H1 (cell line): ENCODE data around the gene NRK. TPM values are rescaled to one million over a fixed set of nuclear protein-coding genes. Genes with fewer than 3 reads are reported as not detected.

Source experiments
- ASH2L ChIP-seq: fragments of 200-600, 300-600 bp; sonication (generic); IDR thresholded peaks from one replicate; pipeline ENCODE4 v1.7.1; 2017; ENCODE audit warnings: low read length
- BACH1 ChIP-seq: IDR thresholded peaks from 2 replicates; pipeline ENCODE4 v1.6.1; 2012; ENCODE audit warnings: low read length, improper control_type of control experiment
- CHD1 ChIP-seq: IDR thresholded peaks from 2 replicates; pipeline ENCODE4 v1.6.1; 2012; ENCODE audit warnings: low read depth, low read length, improper control_type of control experiment
- CREB1 ChIP-seq: IDR thresholded peaks from 2 replicates; pipeline ENCODE4 v1.6.1; 2012; ENCODE audit warnings: inconsistent platforms
- EZH2 ChIP-seq: fragments of 200-600 bp; sonication (generic); IDR thresholded peaks from 2 replicates; pipeline ENCODE4 v1.7.1; 2012; ENCODE audit warnings: low read depth, mild to moderate bottlenecking, moderate library complexity, low read length, inconsistent platforms; ENCODE audit not compliant: severe bottlenecking
- FOSL1 ChIP-seq: IDR thresholded peaks from 2 replicates; pipeline ENCODE4 v1.6.1; 2011; ENCODE audit warnings: mild to moderate bottlenecking, low read depth, low read length, moderate library complexity; ENCODE audit not compliant: insufficient read depth
- POU5F1 ChIP-seq: IDR thresholded peaks from 2 replicates; pipeline ENCODE4 v1.6.1; 2011; ENCODE audit warnings: low read depth, mild to moderate bottlenecking, low read length, moderate library complexity
- RAD21 ChIP-seq, 2 experiments: IDR thresholded peaks in 1 of 2; conservative IDR thresholded peaks in 1 of 2; 2 replicates each; pipeline ENCODE4 v1.6.1; 2011; ENCODE audit warnings: low read depth in 2 of 2, low read length in 2 of 2, improper control_type of control experiment in 1 of 2, inconsistent platforms in 1 of 2, mild to moderate bottlenecking in 1 of 2, moderate library complexity in 1 of 2
- RFX5 ChIP-seq: IDR thresholded peaks from 2 replicates; pipeline ENCODE4 v1.6.1; 2011; ENCODE audit warnings: low read depth, low read length, improper control_type of control experiment, borderline replicate concordance
- RNF2 ChIP-seq: fragments of 200-900, 300-1000 bp; sonication (generic); IDR thresholded peaks from 2 replicates; pipeline ENCODE4 v1.7.1; 2016; ENCODE audit warnings: borderline replicate concordance, low read depth, mild to moderate bottlenecking, antibody characterized with exemption, low read length; ENCODE audit not compliant: poor library complexity, severe bottlenecking; ENCODE audit errors: missing control alignments
- SIRT6 ChIP-seq: IDR thresholded peaks from one replicate; pipeline ENCODE4 v1.7.1; 2012; ENCODE audit warnings: low read length, inconsistent platforms
- SUZ12 ChIP-seq: fragments of 200-600 bp; sonication (generic); IDR thresholded peaks from 2 replicates; pipeline ENCODE4 v1.6.1; 2012; ENCODE audit warnings: mild to moderate bottlenecking, inconsistent platforms, low read length, moderate library complexity, mixed read lengths
- TEAD4 ChIP-seq: IDR thresholded peaks from 2 replicates; pipeline ENCODE4 v1.6.1; 2012; ENCODE audit warnings: low read depth, low read length, inconsistent platforms, mixed read lengths
- polyA plus RNA-seq, 7 experiments: library from polyadenylated mRNA; depleted of rRNA in 3 of 7; stranded (reverse) in 5 of 7; unstranded in 2 of 7; fragments of >200 nt in 5 of 7; fragments of 200-250 nt in 2 of 7; gene quantifications; 1 replicate in 5 of 7; 2 replicates in 1 of 7; 4 replicates in 1 of 7; pipeline versions ENCODE4 v1.2.1 to v1.2.3, GENCODE V29; 2011 to 2013; ENCODE audit warnings: missing spikeins in 2 of 7, mixed read lengths in 2 of 7
- total RNA-seq: library from RNA; stranded (reverse); fragmentation: NEBNext Ultra II Directional; extraction: Animal tissue kit (Norgen Biotek cat#: 25700); gene quantifications from 2 replicates; pipeline ENCODE4 v1.2.1, GENCODE V29; 2021
- TF ChIP-seq, protein P1 (sequence below): IDR thresholded peaks from 2 replicates; pipeline ENCODE4 v1.6.1; 2012; ENCODE audit warnings: inconsistent platforms

The NRK gene
- total and polyA plus RNA-seq, 2 of the 8 experiments (the other 6 are each of a cell fraction or from before 2014, with no cell fraction given) = 0.86 to 8.3 TPM

DNA sequence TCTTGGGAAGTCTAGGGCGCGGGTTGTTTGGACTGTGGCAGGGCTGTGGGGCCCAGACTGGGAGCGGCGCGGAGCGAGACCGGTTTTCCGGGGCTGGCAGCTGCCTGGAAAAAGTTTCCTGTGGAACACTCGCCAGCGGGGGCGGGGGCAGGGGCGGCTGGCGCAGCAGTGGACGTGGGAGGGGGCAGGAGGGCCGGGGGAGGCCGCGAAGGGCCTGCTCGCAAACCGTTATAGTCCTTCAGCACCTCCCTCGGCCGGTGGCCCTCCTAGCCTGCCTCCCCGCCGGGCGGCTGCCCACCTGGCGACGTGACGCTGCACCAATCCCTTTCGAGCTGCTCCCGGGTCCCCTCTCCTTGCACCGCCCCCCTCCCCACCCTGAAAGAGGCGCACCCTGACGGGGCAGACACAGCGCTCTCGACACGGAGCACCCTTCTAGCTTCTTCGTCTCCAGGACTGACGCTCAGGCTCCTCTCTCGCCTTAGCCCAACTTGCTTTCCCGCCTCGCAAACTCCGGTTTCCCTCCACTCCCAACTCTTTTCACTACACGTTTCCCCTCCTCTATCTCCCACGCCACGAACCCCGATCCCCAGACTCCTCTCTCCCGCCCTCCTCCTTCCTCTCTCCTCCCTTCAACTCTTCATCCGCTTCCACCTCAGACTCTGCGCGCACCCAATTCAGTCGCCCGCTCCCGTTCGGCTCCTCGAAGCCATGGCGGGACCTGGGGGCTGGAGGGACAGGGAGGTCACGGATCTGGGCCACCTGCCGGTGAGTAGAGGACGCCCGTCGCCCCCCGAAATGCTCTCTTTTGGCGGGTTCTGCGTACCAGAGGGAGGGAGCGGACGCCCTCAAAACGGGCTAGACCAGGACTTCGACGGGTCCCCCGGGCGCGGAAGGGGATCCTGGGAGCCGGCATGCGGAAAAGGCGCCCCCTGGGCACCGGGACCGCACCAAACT, at the start of gene NRK (continued):
- TF ChIP-seq ASH2L (peak; percentile 78), SUZ12 (peak; percentile 35; the same call in 1 of the 2 replicates), CREB1 (no peak), CHD1 (no peak), RAD21 (IDR thresholded peaks at IDR 0.05 in 1 of 2, conservative IDR thresholded peaks at IDR 0.05 in 1 of 2; ENCODE audit: low read depth in 2 of 2, low read length in 2 of 2) (no peak), SIRT6 (no peak), BACH1 (no peak), RNF2 (peak; percentile 65), FOSL1 (no peak), EZH2 (peak; percentile 40), TEAD4 (no peak), RFX5 (no peak), POU5F1 (no peak)
- TF ChIP-seq, protein P1, sequence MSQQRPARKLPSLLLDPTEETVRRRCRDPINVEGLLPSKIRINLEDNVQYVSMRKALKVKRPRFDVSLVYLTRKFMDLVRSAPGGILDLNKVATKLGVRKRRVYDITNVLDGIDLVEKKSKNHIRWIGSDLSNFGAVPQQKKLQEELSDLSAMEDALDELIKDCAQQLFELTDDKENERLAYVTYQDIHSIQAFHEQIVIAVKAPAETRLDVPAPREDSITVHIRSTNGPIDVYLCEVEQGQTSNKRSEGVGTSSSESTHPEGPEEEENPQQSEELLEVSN = peak; percentile 89
